ENCODE measurements around the gene IRF9.

Gene IRF9

GRCh38 chr14:24132061-24132685, 28.9 kb upstream of the IRF9 start:
- DNase-seq = no peak

GRCh38 chr14:24132976-24133375, 28.1 kb upstream of the IRF9 start:
- DNase-seq = no peak

GRCh38 chr14:24133735-24134134, 27.3 kb upstream of the IRF9 start:
- DNase-seq = no peak

- DNase-seq = no peak
These were observed 25.6 kb upstream of the IRF9 start for GRCh38 chr14:24135584-24135833.

- DNase-seq = peak; percentile 94
These were observed 25.0 kb upstream of the IRF9 start, which contains the start of gene PSME1 for GRCh38 chr14:24135834-24136683. Gene PSME1, plus strand, starts transcription at chr14:24136194. Its CDS starts 69 bp downstream, at chr14:24136263.

- DNase-seq = peak; percentile 28
These were observed 24.2 kb upstream of the IRF9 start for GRCh38 chr14:24136684-24137528.

GRCh38 chr14:24137529-24138395, 23.3 kb upstream of the IRF9 start:
- no peak for DNase-seq

GRCh38 chr14:24138396-24139271, 22.4 kb upstream of the IRF9 start:
- no peak for DNase-seq

- no peak for DNase-seq
These were observed 21.7 kb upstream of the IRF9 start for GRCh38 chr14:24139272-24139934.

GRCh38 chr14:24141097-24141880, 19.8 kb upstream of the IRF9 start, which contains the start of gene EMC9:
Gene EMC9, minus strand, starts transcription at chr14:24141591. Its CDS starts 287 bp downstream, at chr14:24141304.
- DNase-seq = peak; percentile 100

GRCh38 chr14:24143511-24143910, 17.6 kb upstream of the IRF9 start:
- DNase-seq = no peak

GRCh38 chr14:24144451-24144850, 16.6 kb upstream of the IRF9 start:
- no peak for DNase-seq

GRCh38 chr14:24145219-24145618, 15.8 kb upstream of the IRF9 start:
- DNase-seq = no peak

GRCh38 chr14:24145690-24146452, 15.2 kb upstream of the IRF9 start:
- DNase-seq = no peak

GRCh38 chr14:24146453-24146977, 14.6 kb upstream of the IRF9 start, which contains the start of gene PSME2:
Gene PSME2, minus strand, starts transcription at chr14:24146610. Its CDS starts 29 bp downstream, at chr14:24146581.
- DNase-seq = peak; percentile 98

GRCh38 chr14:24146978-24147760, 13.9 kb upstream of the IRF9 start, which contains the start of gene RNF31:
Gene RNF31, plus strand, starts transcription at chr14:24147498. Its CDS starts 201 bp downstream, at chr14:24147699.
- peak; percentile 99 for DNase-seq

- no peak for DNase-seq
These were observed 13.2 kb upstream of the IRF9 start for GRCh38 chr14:24147761-24148428.

All from eye (tissue), 1 donor.